Tibial nerve (tissue), 4 donors: ENCODE results near the gene RIPOR3. TPM values are rescaled to one million over a fixed set of nuclear protein-coding genes. Genes with fewer than 3 reads are reported as not detected.
A peak's percentile ranks its signal among the peaks of the same experiment; 100 is the strongest.

Source experiments
- DNase-seq, 2 donors: peaks; one replicate each; pipeline ENCODE4 v3.0.0-alpha.2; 2019; ENCODE audit warnings: low spot score in 2 of 2
- H3K27ac ChIP-seq, 4 donors: fragments of 200-600 bp; sonication (generic) in 3 of 4; one replicate each; pipeline ENCODE4 v1.5.1; 2017 to 2019; ENCODE audit warnings: mild to moderate bottlenecking in 1 of 4
- H3K27me3 ChIP-seq, 2 donors: fragments of 200-600 bp; sonication (generic) in 1 of 2; one replicate each; pipeline versions ENCODE4 v1.5.1 to v1.6.0; 2017 to 2019
- H3K36me3 ChIP-seq, 3 donors: fragments of 200-600 bp; sonication (generic); one replicate each; pipeline ENCODE4 v1.5.1; 2018 to 2019
- H3K4me1 ChIP-seq, 4 donors: fragments of 200-600 bp; sonication (generic) in 3 of 4; one replicate each; pipeline ENCODE4 v1.5.1; 2017 to 2019
- H3K4me3 ChIP-seq, 4 donors: fragments of 200-600 bp; sonication (generic) in 3 of 4; one replicate each; pipeline ENCODE4 v1.5.1; 2017 to 2019; ENCODE audit warnings: mild to moderate bottlenecking in 1 of 4, moderate library complexity in 1 of 4
- H3K9me3 ChIP-seq, 4 donors: fragments of 200-600 bp; sonication (generic) in 3 of 4; one replicate each; pipeline ENCODE4 v1.5.1; 2017 to 2019
- EP300 ChIP-seq, 2 donors: sonication (generic); formaldehyde crosslinking; IDR thresholded peaks; one replicate each; pipeline ENCODE4 v1.6.1; 2017; ENCODE audit warnings: antibody characterized with exemption in 2 of 2, mild to moderate bottlenecking in 1 of 2
- POLR2A ChIP-seq, 2 donors: fragments of 450-650 bp; IDR thresholded peaks; one replicate each; pipeline ENCODE4 v1.6.1; 2017; ENCODE audit warnings: antibody characterized with exemption in 2 of 2, mild to moderate bottlenecking in 2 of 2, moderate library complexity in 2 of 2
- WGBS, 2 donors: methylation state at CpG; one replicate each; pipeline ENCODE4 v1.1.5; 2018; 5-methylcytosine and 5-hydroxymethylcytosine counted together
- total RNA-seq, 4 donors: library from RNA; depleted of rRNA; stranded (reverse); fragments of >200 nt; gene quantifications; one replicate each; pipeline ENCODE4 v1.1.0, GENCODE V29; 2016
- TF ChIP-seq, protein P1 (sequence below), 5 experiments: fragments of 200-600 bp in 3 of 5; fragments of 450-650 bp in 2 of 5; sonication (generic) in 3 of 5; IDR thresholded peaks; one replicate each; pipeline ENCODE4 v1.5.1; 2016 to 2019; ENCODE audit warnings: antibody characterized with exemption in 5 of 5, mild to moderate bottlenecking in 3 of 5, moderate library complexity in 2 of 5

RIPOR3 gene
- total RNA-seq, 4 donors from 2014 or later: 24.5 to 73.0 (median 35.5) TPM

DNA sequence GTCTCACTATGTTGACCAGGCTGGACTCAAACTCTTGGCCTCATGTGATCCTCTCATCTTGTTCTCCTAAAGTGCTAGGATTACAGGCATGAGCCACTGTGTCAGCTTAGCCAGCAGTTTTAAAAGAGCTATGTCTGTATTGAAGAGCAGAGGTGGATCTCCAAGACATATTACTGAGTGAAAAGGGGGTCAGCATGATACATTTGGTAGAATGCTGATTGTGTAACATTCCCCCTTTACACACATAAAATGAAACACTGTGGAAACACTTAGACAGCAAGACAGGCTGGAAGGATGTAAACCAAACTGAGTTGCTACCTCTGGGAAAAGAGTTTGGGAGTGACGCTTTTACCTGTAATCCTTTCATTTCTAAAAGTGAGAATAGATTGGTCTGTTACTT, 1.7 kb upstream of the RIPOR3 start:
- H3K9me3 ChIP-seq: no peaks in the 10 kb centered on the region
- H3K27me3 ChIP-seq: peaks cover 0 to 19% of the 10 kb centered on the region in 2 donors
- H3K27ac ChIP-seq: no peak overlapping the region
- 100% methylated on average over 1 of the region's 1 CpG for WGBS, 2 donors
- H3K4me3 ChIP-seq: no peak overlapping the region
- no peak for DNase-seq
- no peaks in the 10 kb centered on the region for H3K36me3 ChIP-seq
- TF ChIP-seq, protein P1, sequence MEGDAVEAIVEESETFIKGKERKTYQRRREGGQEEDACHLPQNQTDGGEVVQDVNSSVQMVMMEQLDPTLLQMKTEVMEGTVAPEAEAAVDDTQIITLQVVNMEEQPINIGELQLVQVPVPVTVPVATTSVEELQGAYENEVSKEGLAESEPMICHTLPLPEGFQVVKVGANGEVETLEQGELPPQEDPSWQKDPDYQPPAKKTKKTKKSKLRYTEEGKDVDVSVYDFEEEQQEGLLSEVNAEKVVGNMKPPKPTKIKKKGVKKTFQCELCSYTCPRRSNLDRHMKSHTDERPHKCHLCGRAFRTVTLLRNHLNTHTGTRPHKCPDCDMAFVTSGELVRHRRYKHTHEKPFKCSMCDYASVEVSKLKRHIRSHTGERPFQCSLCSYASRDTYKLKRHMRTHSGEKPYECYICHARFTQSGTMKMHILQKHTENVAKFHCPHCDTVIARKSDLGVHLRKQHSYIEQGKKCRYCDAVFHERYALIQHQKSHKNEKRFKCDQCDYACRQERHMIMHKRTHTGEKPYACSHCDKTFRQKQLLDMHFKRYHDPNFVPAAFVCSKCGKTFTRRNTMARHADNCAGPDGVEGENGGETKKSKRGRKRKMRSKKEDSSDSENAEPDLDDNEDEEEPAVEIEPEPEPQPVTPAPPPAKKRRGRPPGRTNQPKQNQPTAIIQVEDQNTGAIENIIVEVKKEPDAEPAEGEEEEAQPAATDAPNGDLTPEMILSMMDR (IDR thresholded peaks at IDR 0.05): no peak
- H3K4me1 ChIP-seq: peaks cover 0 to 33% (median 8%) of the 10 kb centered on the region in 4 donors

DNA sequence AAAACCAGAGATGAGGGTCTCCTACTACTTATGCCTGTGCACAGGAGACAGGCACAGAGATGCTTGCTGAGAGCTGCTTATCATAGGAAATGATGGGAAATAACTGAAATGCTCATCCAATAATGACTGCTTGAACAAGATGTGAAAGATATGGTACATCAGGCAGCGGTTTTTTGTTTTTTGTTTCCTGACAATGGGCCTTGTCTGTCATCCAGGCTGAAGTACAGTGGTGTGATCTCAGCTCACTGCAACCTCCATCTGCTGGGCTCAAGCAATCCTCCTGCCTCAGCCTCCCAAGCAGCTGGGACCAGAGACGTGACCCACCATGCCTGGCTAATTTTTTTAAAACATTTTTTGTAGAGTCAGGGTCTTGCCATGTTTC, 1.2 kb upstream of the RIPOR3 start:
- 82 to 92% methylated on average over 2 of the region's 2 CpGs for WGBS, 2 donors
- TF ChIP-seq EP300 (IDR thresholded peaks at IDR 0.05): no peak
- no peak for TF ChIP-seq POLR2A (IDR thresholded peaks at IDR 0.05)
- TF ChIP-seq, protein P1 (IDR thresholded peaks at IDR 0.05): no peak
- Histone ChIP-seq H3K4me1 (peaks cover 0 to 33% (median 8%) of the 10 kb centered on the region in 4 donors), H3K36me3 (no peaks in the 10 kb centered on the region), H3K4me3 (no peak overlapping the region), H3K27me3 (peaks cover 0 to 19% of the 10 kb centered on the region in 2 donors), H3K9me3 (no peaks in the 10 kb centered on the region), H3K27ac (peak overlapping the region; percentile 14 to 85 (median 70))
- no peak for DNase-seq

DNA sequence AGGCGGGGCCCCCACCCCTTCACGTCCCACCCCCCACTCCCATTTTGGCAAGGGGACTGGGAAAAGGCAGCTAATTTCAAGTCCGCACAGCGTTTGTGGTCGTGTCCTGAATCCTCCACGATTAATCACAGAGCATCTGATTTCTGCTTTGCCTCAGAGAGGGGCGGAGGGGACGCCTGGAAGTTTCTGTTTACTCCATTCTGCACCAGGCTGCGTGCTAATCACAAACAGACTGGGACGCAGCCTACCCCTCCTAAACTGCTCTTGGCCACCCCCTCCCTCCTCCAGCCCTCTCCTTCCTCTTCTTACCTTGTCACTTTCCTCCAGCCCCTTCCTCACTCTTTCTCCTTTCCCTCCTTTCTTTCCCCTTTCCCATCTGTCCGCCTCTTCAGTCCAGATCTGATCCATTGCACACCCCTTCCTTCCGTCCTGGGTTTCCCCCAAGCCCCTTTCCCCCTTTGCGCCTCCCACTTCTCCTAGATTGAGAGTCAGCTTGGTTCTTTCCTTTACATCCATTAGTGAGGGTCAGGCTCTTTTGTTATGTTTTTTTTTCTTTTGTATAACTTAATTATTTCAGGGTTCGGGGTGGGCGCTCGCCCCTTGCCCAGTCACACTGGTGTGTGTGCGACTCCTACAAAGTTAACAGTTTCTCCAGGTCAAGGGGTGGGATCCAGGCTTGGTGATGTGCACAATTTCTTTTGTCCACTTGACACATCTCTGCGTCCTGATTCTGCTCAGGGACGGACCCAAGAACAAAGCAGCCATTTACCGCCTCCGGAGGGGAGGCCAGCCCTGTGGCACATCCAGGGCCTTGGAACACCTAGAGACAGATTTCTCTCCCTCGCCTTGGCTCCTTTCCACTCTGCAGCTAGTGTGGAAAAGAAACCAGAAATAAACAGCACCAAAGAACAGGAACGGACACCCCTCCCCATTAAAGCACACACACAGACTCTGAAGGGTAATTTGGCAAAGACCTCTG, 520 bp upstream of the RIPOR3 start:
- Histone ChIP-seq H3K4me3 (peak overlapping the region; percentile 36 to 56 (median 46)), H3K9me3 (no peaks in the 10 kb centered on the region), H3K27me3 (peaks cover 0 to 19% of the 10 kb centered on the region in 2 donors), H3K36me3 (no peaks in the 10 kb centered on the region), H3K27ac (peak overlapping the region; percentile 64 to 85 (median 72)), H3K4me1 (peaks cover 0 to 33% (median 8%) of the 10 kb centered on the region in 4 donors)
- WGBS, 2 donors: 25 to 29% methylated on average over 21 of the region's 23 CpGs
- peak in 1 of 2 donors; percentile 19 for DNase-seq
- TF ChIP-seq EP300 (IDR thresholded peaks at IDR 0.05) (no peak), POLR2A (IDR thresholded peaks at IDR 0.05) (no peak)

DNA sequence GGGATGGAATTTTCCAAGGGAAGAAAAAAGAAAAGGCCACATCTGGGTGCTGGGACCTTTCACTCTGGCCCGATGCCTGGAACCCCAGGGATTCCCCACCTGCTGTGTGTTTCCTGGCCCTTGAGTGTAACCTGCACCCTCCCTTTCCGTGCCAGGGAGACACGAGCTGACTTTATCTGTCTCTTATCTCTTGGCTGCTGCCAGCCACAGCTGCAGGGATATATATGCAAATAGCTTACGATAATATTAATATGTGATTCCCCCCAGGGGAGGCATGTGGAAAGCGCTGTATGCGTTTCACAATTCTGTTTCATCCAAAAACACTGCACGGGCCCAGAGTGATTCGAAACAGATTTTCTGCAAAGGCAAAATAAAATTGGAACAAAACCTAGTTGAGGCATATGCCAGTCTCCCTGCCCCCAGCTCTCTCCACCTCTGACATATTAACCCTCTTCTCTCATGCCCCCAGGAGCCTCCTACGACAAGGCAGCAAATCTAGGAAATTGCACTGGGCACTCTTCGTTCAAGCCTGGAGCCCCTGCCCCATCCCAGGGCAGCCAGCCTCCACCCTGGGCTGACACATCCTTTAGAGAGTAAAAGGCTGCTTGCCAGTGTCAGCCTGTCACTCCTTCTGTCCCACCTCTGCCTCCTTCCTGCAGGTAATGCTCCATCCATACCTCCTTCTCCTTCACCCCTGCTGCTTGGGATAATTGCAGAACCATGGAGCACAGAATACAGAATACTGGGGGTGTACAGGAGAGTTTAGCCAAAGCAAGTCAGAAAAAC, 1.3 kb downstream of the RIPOR3 start:
- Histone ChIP-seq H3K9me3 (no peaks in the 10 kb centered on the region), H3K4me3 (peak overlapping the region in 2 of 4 donors; percentile 36 to 56), H3K27me3 (peaks cover 0 to 19% of the 10 kb centered on the region in 2 donors), H3K27ac (peak overlapping the region in 2 of 4 donors; percentile 77 to 85), H3K36me3 (no peaks in the 10 kb centered on the region), H3K4me1 (peaks cover 0 to 33% (median 8%) of the 10 kb centered on the region in 4 donors)
- TF ChIP-seq, protein P1 (IDR thresholded peaks at IDR 0.05): no peak
- TF ChIP-seq EP300 (IDR thresholded peaks at IDR 0.05): peak in 1 of 2 donors; percentile 26
- DNase-seq: peak in 1 of 2 donors; percentile 34
- WGBS, 2 donors: 46 to 62% methylated on average over 10 of the region's 10 CpGs

DNA sequence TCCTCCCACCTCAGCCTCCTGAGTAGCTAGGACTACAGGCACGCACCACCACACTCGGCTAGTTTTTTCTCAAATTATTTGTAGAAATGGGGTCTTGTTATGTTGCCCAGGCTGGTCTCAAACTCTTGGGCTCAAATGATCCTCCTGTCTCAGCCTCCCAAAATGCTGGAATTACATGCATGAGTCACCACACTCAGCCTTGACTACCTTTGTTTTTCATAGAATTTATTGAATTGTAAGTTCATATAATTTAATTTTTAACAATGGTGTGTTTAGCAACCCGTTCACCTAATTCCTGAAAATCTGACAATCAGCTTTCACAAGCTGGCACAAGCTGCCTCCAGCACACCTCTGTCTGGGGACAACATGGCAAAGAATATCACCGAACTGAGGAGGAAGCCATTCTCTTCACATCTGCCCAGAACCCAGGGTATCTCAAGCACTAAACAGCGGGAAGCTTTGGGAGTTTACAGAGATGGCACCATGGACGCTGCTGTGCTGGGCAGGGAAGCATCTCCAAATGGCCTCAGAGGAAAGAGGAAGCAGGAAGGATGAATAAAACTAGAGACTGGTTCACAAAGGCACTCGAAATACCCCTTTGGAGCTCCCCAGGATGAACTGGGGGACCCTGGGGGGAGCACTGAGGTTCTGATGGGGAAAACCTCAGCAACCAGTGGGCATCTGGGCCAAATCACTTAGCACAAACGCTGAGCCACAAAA, 2.9 kb downstream of the RIPOR3 start:
- 85 to 87% methylated on average over 8 of the region's 8 CpGs for WGBS, 2 donors
- H3K4me3 ChIP-seq: no peak overlapping the region
- no peaks in the 10 kb centered on the region for H3K9me3 ChIP-seq
- DNase-seq: no peak
- no peaks in the 10 kb centered on the region for H3K36me3 ChIP-seq
- H3K27ac ChIP-seq: peak overlapping the region in 1 of 4 donors; percentile 15
- TF ChIP-seq POLR2A (IDR thresholded peaks at IDR 0.05) (no peak), EP300 (IDR thresholded peaks at IDR 0.05) (no peak)
- TF ChIP-seq, protein P1 (IDR thresholded peaks at IDR 0.05): no peak
- peaks cover 0 to 33% (median 8%) of the 10 kb centered on the region in 4 donors for H3K4me1 ChIP-seq
- H3K27me3 ChIP-seq: peaks cover 0 to 19% of the 10 kb centered on the region in 2 donors
